Heart left ventricle (tissue), 16 donors: ENCODE results near the gene ATXN1. TPM values are rescaled to one million over a fixed set of nuclear protein-coding genes. Genes with fewer than 3 reads are reported as not detected.

Source experiments
- ATAC-seq, 4 donors: fragments of 200-7000 bp; cut with Tn5 transposase; one replicate each; pipeline ENCODE4 v1.9.1; 2020 to 2022; ENCODE audit warnings: moderate library complexity in 4 of 4, mild to moderate bottlenecking in 3 of 4, moderate number of reproducible peaks in 1 of 4
- DNase-seq, 5 donors: peaks; one replicate each; pipeline ENCODE4 v3.0.0-alpha.2; 2020
- H3K27ac ChIP-seq, 12 donors: fragments of 200-600 bp; sonication (generic) in 4 of 12; one replicate each; pipeline versions ENCODE4 v1.5.0 to v1.8.0; 2016 to 2022; ENCODE audit warnings: mild to moderate bottlenecking in 2 of 12
- H3K27me3 ChIP-seq, 9 donors: fragments of 200-600 bp; sonication (generic) in 2 of 9; one replicate each; pipeline versions ENCODE4 v1.5.1 to v1.8.0; 2016 to 2022; ENCODE audit warnings: mild to moderate bottlenecking in 3 of 9
- H3K36me3 ChIP-seq, 9 donors: fragments of 200-600 bp; sonication (generic) in 2 of 9; one replicate each; pipeline versions ENCODE4 v1.5.0 to v1.8.0; 2018 to 2022; ENCODE audit warnings: mild to moderate bottlenecking in 2 of 9
- H3K4me1 ChIP-seq, 12 donors: fragments of 200-600 bp; sonication (generic) in 4 of 12; one replicate each; pipeline versions ENCODE4 v1.5.0 to v1.8.0; 2016 to 2022; ENCODE audit warnings: mild to moderate bottlenecking in 3 of 12
- H3K4me3 ChIP-seq, 12 donors: fragments of 200-600 bp; sonication (generic) in 4 of 12; one replicate each; pipeline versions ENCODE4 v1.5.0 to v1.8.0; 2017 to 2022; ENCODE audit warnings: mild to moderate bottlenecking in 9 of 12, moderate library complexity in 4 of 12
- H3K9me3 ChIP-seq, 12 donors: fragments of 200-600 bp; sonication (generic) in 4 of 12; one replicate each; pipeline versions ENCODE4 v1.5.0 to v1.8.0; 2016 to 2022; ENCODE audit warnings: mild to moderate bottlenecking in 1 of 12
- CTCF ChIP-seq, 12 donors: fragments of 200-600 bp; sonication (generic) in 4 of 12; IDR thresholded peaks; one replicate each; pipeline versions ENCODE4 v1.5.0 to v1.8.0; 2018 to 2022; ENCODE audit warnings: antibody characterized with exemption in 12 of 12, mild to moderate bottlenecking in 5 of 12
- POLR2A ChIP-seq, 2 donors: fragments of 450-650 bp; IDR thresholded peaks; one replicate each; pipeline ENCODE4 v1.6.1; 2017; ENCODE audit warnings: antibody characterized with exemption in 2 of 2, mild to moderate bottlenecking in 2 of 2, moderate library complexity in 2 of 2
- WGBS, 4 donors: extraction: QIAGEN DNeasy Blood & Tissue Kit in 2 of 4; methylation state at CpG; one replicate each; pipeline versions ENCODE4 v1.1.5 to v1.1.7; 2013 to 2018; 5-methylcytosine and 5-hydroxymethylcytosine counted together
- intact Hi-C, 10 donors: fragments of 100-400 bp; cut with DNase I; formaldehyde crosslinking; loops; one replicate each; pipeline versions ENCODE4 v1.11.1 to v1.14.2; 2022
- polyA plus RNA-seq, 2 donors: library from polyadenylated mRNA; stranded (reverse); fragments of 200-250 nt; gene quantifications; one replicate each; pipeline ENCODE4 v1.2.3, GENCODE V29; 2013
- total RNA-seq, 9 donors: library from RNA; depleted of rRNA in 2 of 9; stranded (reverse); fragments of >200 nt in 2 of 9; fragmentation: NEBNext Ultra II Directional in 3 of 9; extraction: Animal tissue kit (Norgen Biotek cat#: 25700) in 3 of 9; gene quantifications; one replicate each; pipeline versions ENCODE4 v1.1.0 to v1.2.4, GENCODE V29; 2016 to 2023
- donor health status: ischemic (EF 13 %, LVEDD 7.1; RV severe dilation, severe dysfunction).
- donor health status: healthy with polysubstance abuse.
- donor health status: DM: no; HTN: yes; CAD: no.
- donor health status: DM: no; HTN: no; CAD: no.
- donor health status: ischemic (EF 25% LVEDD 6.9; RV normal size, moderate dysfunction).
- donor health status: ischemic (EF 25% LVEDD 5.7; RV mildly dilated, moderate dysfunction).
- donor health status: healthy.
- donor health status: DM: yes; HTN: yes; CAD: no.
- donor health status: ischemic (EF 35%, LVEDD 5.7; RV mildly dilated, moderate dysfunction).
- donor health status: nonischemic (EF 11% LVEDD 7.7; RV severe dilation, severe dysfunction).
- donor health status: DM: yes; HTN: yes; CAD: no.
- donor health status: PGD.
- donor health status: ischemic (EF 29% LVEDD 5.4; RV normal size, mild dysfunction).
- donor health status: nonischemic (EF 23%, LVEDD 6.1; RV moderate dilation, normal function).

ATXN1 gene
- total and polyA plus RNA-seq, 11 donors = 8.7 to 51.8 (median 36.0) TPM

- ATAC-seq (peak; percentile 50 to 78 (median 76)), DNase-seq (peak in 4 of 5 donors; percentile 75 to 80 (median 78))
- Histone ChIP-seq H3K36me3 (peaks cover 0 to 24% (median 19%) of the 10 kb centered on the region in 9 donors), H3K4me3 (peak overlapping the region in 3 of 12 donors; percentile 5 to 21 (median 12)), H3K27me3 (no peaks in the 10 kb centered on the region), H3K9me3 (no peaks in the 10 kb centered on the region), H3K4me1 (peaks cover 3 to 62% (median 49%) of the 10 kb centered on the region in 12 donors), H3K27ac (peak overlapping the region; percentile 30 to 97 (median 90))
- no peak for TF ChIP-seq CTCF (IDR thresholded peaks at IDR 0.05)
- peak; percentile 22 to 28 for TF ChIP-seq POLR2A (IDR thresholded peaks at IDR 0.05)
- WGBS, 4 donors = 39 to 59% (median 48%) methylated on average over 11 of the region's 11 CpGs
- intact Hi-C loops = loop anchor here in 2 of 10 donors (5.0 to 10.0 kb wide), 2 partner anchors 85 to 88 kb away; partner anchors contain the start of gene GMPR (in 2 of the 2)
These were observed 438.5 kb downstream of the ATXN1 start for GRCh38 chr6:16322666-16323312.

GRCh38 chr6:16321826-16322225 lies 439.4 kb downstream of the ATXN1 start:
- peak in 1 of 5 donors; percentile 6 for DNase-seq
- WGBS, 4 donors = 93 to 98% (median 96%) methylated on average over 11 of the region's 11 CpGs
- Histone ChIP-seq H3K36me3 (peaks cover 0 to 15% (median 13%) of the 10 kb centered on the region in 9 donors), H3K27ac (peak overlapping the region in 10 of 12 donors; percentile 74 to 97 (median 92)), H3K27me3 (no peaks in the 10 kb centered on the region), H3K4me1 (peaks cover 3 to 69% (median 55%) of the 10 kb centered on the region in 12 donors), H3K9me3 (no peaks in the 10 kb centered on the region), H3K4me3 (no peak overlapping the region)
- TF ChIP-seq CTCF (IDR thresholded peaks at IDR 0.05) = no peak
- no peak for ATAC-seq
- intact Hi-C loops = loop anchor here in 2 of 10 donors (5.0 to 10.0 kb wide), 2 partner anchors 85 to 87 kb away; partner anchors contain the start of gene GMPR (in 2 of the 2)

- no peaks in the 10 kb centered on the region for H3K9me3 ChIP-seq
- no peak overlapping the region for H3K4me3 ChIP-seq
- peaks cover 3 to 74% (median 58%) of the 10 kb centered on the region in 12 donors for H3K4me1 ChIP-seq
- H3K27ac ChIP-seq = peak overlapping the region in 11 of 12 donors; percentile 69 to 97 (median 93)
- ATAC-seq = no peak
- no peaks in the 10 kb centered on the region for H3K27me3 ChIP-seq
- WGBS, 4 donors = 69 to 80% (median 77%) methylated on average over 7 of the region's 7 CpGs
- intact Hi-C loops = loop anchor here in 2 of 10 donors (5.0 to 10.0 kb wide), 2 partner anchors 84 to 87 kb away; partner anchors contain the start of gene GMPR (in 2 of the 2)
- H3K36me3 ChIP-seq = peaks cover 0 to 10% (median 8%) of the 10 kb centered on the region in 9 donors
- DNase-seq = peak in 1 of 5 donors; percentile 0
- TF ChIP-seq CTCF (IDR thresholded peaks at IDR 0.05) (no peak), POLR2A (IDR thresholded peaks at IDR 0.05) (no peak)
These were observed 439.9 kb downstream of the ATXN1 start for GRCh38 chr6:16321341-16321710.
